ENCODE results near the gene VWC2L.

VWC2L gene

GRCh38 chr2:214542866-214543265, 132.0 kb downstream of the VWC2L start:
- H3K4me3 ChIP-seq (replicated peaks in 1 of 2; ENCODE audit: low read depth in 2 of 2, low read length in 2 of 2) = no peak overlapping the region
- peak; percentile 0 to 61 for DNase-seq (ENCODE audit: low read depth in 2 of 2)
- no peak for TF ChIP-seq CTCF (IDR thresholded peaks at IDR 0.05; ENCODE audit: low read depth, low read length)

- TF ChIP-seq CTCF (IDR thresholded peaks at IDR 0.05; ENCODE audit: low read depth, low read length) = no peak
- DNase-seq (ENCODE audit: low read depth in 2 of 2) = peak in 1 of 2 donors; percentile 41
These were observed 132.6 kb downstream of the VWC2L start for GRCh38 chr2:214543386-214543955.

GRCh38 chr2:214545898-214546542, 135.2 kb downstream of the VWC2L start:
- no peak for TF ChIP-seq CTCF (IDR thresholded peaks at IDR 0.05; ENCODE audit: low read depth, low read length)
- no peak for DNase-seq (ENCODE audit: low read depth in 2 of 2)
- H3K4me3 ChIP-seq (replicated peaks in 1 of 2; ENCODE audit: low read depth in 2 of 2, low read length in 2 of 2) = no peak overlapping the region

More at GRCh38 chr2:214543386-214543955, 132.6 kb downstream of the VWC2L start:
- H3K4me3 ChIP-seq (replicated peaks in 1 of 2; ENCODE audit: low read depth in 2 of 2, low read length in 2 of 2) = no peak overlapping the region

- no peak for TF ChIP-seq CTCF (IDR thresholded peaks at IDR 0.05; ENCODE audit: low read depth, low read length)
- no peak for DNase-seq (ENCODE audit: low read depth in 2 of 2)
- no peak overlapping the region for H3K4me3 ChIP-seq (replicated peaks in 1 of 2; ENCODE audit: low read depth in 2 of 2, low read length in 2 of 2)
These were observed 137.1 kb downstream of the VWC2L start for GRCh38 chr2:214547931-214548330.

- H3K4me3 ChIP-seq (replicated peaks in 1 of 2; ENCODE audit: low read depth in 2 of 2, low read length in 2 of 2) = no peak overlapping the region
- DNase-seq (ENCODE audit: low read depth in 2 of 2) = no peak
- no peak for TF ChIP-seq CTCF (IDR thresholded peaks at IDR 0.05; ENCODE audit: low read depth, low read length)
These were observed 139.1 kb downstream of the VWC2L start for GRCh38 chr2:214549946-214550345.

GRCh38 chr2:214550786-214551185, 139.9 kb downstream of the VWC2L start:
- H3K4me3 ChIP-seq (replicated peaks in 1 of 2; ENCODE audit: low read depth in 2 of 2, low read length in 2 of 2) = no peak overlapping the region
- TF ChIP-seq CTCF (IDR thresholded peaks at IDR 0.05; ENCODE audit: low read depth, low read length) = no peak
- no peak for DNase-seq (ENCODE audit: low read depth in 2 of 2)

All from cardiac fibroblast (primary cell).